GM23338 (cell line): ENCODE data around the gene ARMC9. TPM values are rescaled to one million over a fixed set of nuclear protein-coding genes. Genes with fewer than 3 reads are reported as not detected.

Experiments
- ATAC-seq: fragments of 200-7000 bp; cut with Tn5 transposase; 3 replicates; pipeline ENCODE4 v1.9.1; 2020
- DNase-seq: peaks from one replicate; pipeline ENCODE4 v3.0.0-alpha.2; 2015; ENCODE audit warnings: low spot score
- H2AFZ ChIP-seq: fragments of 200-600 bp; sonication (generic); 2 replicates; pipeline ENCODE4 v1.8.0; 2016; ENCODE audit warnings: antibody characterized with exemption, mild to moderate bottlenecking, moderate library complexity
- H3F3A ChIP-seq: fragments of 200-600 bp; sonication (generic); replicated peaks from 2 replicates; pipeline ENCODE4 v1.8.0; 2017; ENCODE audit warnings: antibody characterized with exemption, mixed run types, low read depth
- H3K27ac ChIP-seq: fragments of 200-600 bp; sonication (generic); 2 replicates; pipeline ENCODE4 v1.6.1; 2016; ENCODE audit warnings: low read depth
- H3K27me3 ChIP-seq: fragments of 200-600 bp; sonication (generic); 2 replicates; pipeline ENCODE4 v1.8.0; 2016; ENCODE audit warnings: mild to moderate bottlenecking, mixed run types, moderate library complexity; ENCODE audit not compliant: insufficient read depth
- H3K36me3 ChIP-seq: fragments of 200-600 bp; sonication (generic); 2 replicates; pipeline ENCODE4 v1.8.0; 2016; ENCODE audit warnings: mild to moderate bottlenecking; ENCODE audit not compliant: insufficient read depth
- H3K4me1 ChIP-seq: fragments of 200-600 bp; sonication (generic); 2 replicates; pipeline ENCODE4 v1.8.0; 2016; ENCODE audit warnings: mild to moderate bottlenecking, moderate library complexity; ENCODE audit not compliant: insufficient read depth
- H3K4me2 ChIP-seq: fragments of 200-600 bp; sonication (generic); 2 replicates; pipeline ENCODE4 v1.7.1; 2017; ENCODE audit warnings: mixed run types
- H3K4me3 ChIP-seq: fragments of 200-600 bp; sonication (generic); 2 replicates; pipeline ENCODE4 v1.6.1; 2016; ENCODE audit warnings: mixed run types
- H3K79me2 ChIP-seq: fragments of 200-600 bp; sonication (generic); replicated peaks from 2 replicates; pipeline ENCODE4 v1.8.0; 2017; ENCODE audit warnings: mild to moderate bottlenecking; ENCODE audit not compliant: insufficient read depth
- H3K9me2 ChIP-seq: fragments of 200-600 bp; sonication (generic); 2 replicates; pipeline ENCODE4 v1.8.0; 2017; ENCODE audit not compliant: insufficient read depth
- H4K20me1 ChIP-seq: fragments of 200-600 bp; sonication (generic); replicated peaks from 2 replicates; pipeline ENCODE4 v1.8.0; 2017; ENCODE audit warnings: mild to moderate bottlenecking; ENCODE audit not compliant: insufficient read depth
- H3K27ac Mint-ChIP-seq: 2 replicates; pipeline ENCODE4 v1.8.0; 2020; ENCODE audit warnings: inconsistent platforms, mild to moderate bottlenecking, moderate library complexity, mixed read lengths
- H3K27me3 Mint-ChIP-seq: 3 replicates; pipeline ENCODE4 v1.8.0; 2022; ENCODE audit warnings: low read depth, mild to moderate bottlenecking, moderate library complexity, mixed read lengths, inconsistent platforms; ENCODE audit not compliant: insufficient read depth, poor library complexity
- H3K36me3 Mint-ChIP-seq: 3 replicates; pipeline ENCODE4 v1.8.0; 2021; ENCODE audit warnings: low read depth, mild to moderate bottlenecking, inconsistent platforms, moderate library complexity, mixed read lengths
- H3K4me1 Mint-ChIP-seq: 3 replicates; pipeline ENCODE4 v1.8.0; 2020; ENCODE audit warnings: mild to moderate bottlenecking, inconsistent platforms, mixed read lengths
- H3K4me3 Mint-ChIP-seq: 3 replicates; pipeline ENCODE4 v1.8.0; 2021; ENCODE audit warnings: moderate library complexity, mild to moderate bottlenecking, inconsistent platforms, mixed read lengths
- H3K9me3 Mint-ChIP-seq: 3 replicates; pipeline ENCODE4 v1.8.0; 2020; ENCODE audit warnings: moderate library complexity, mild to moderate bottlenecking, inconsistent platforms, mixed read lengths
- CREB1 ChIP-seq: fragments of 250-450 bp; sonication (Bioruptor Pico); IDR thresholded peaks from 2 replicates; pipeline ENCODE4 v1.5.0; 2020; ENCODE audit warnings: low read depth, mild to moderate bottlenecking, moderate library complexity
- EZH2 ChIP-seq: fragments of 200-600 bp; sonication (generic); IDR thresholded peaks from one replicate; pipeline ENCODE4 v1.8.0; 2017; ENCODE audit warnings: antibody characterized with exemption, mild to moderate bottlenecking, low read depth; ENCODE audit not compliant: unreplicated experiment
- EZH2phosphoT487 ChIP-seq: fragments of 200-600 bp; sonication (generic); IDR thresholded peaks from one replicate; pipeline ENCODE4 v1.8.1; 2018; ENCODE audit warnings: antibody characterized with exemption; ENCODE audit not compliant: unreplicated experiment
- JUNB ChIP-seq: IDR thresholded peaks from one replicate; pipeline ENCODE4 v1.6.1; 2016; ENCODE audit warnings: antibody characterized with exemption; ENCODE audit not compliant: unreplicated experiment
- NANOG ChIP-seq: IDR thresholded peaks from 2 replicates; pipeline ENCODE4 v1.6.1; 2016; ENCODE audit warnings: antibody characterized with exemption, borderline replicate concordance
- POLR2AphosphoS5 ChIP-seq: IDR thresholded peaks from 2 replicates; pipeline ENCODE4 v1.6.1; 2016; ENCODE audit warnings: antibody characterized with exemption, low read depth
- STAT1 ChIP-seq: IDR thresholded peaks from one replicate; pipeline ENCODE4 v1.6.1; 2016; ENCODE audit warnings: antibody characterized with exemption; ENCODE audit not compliant: unreplicated experiment
- ZNF114 ChIP-seq: fragments of 250-450 bp; sonication (Bioruptor Pico); IDR thresholded peaks from 2 replicates; pipeline ENCODE4 v1.5.0; 2020; ENCODE audit warnings: mild to moderate bottlenecking, moderate library complexity
- ZNF331 ChIP-seq: fragments of 250-450 bp; sonication (Bioruptor Pico); IDR thresholded peaks from 2 replicates; pipeline ENCODE4 v1.5.0; 2020; ENCODE audit warnings: low read depth, mild to moderate bottlenecking, moderate library complexity
- polyA plus RNA-seq: library from polyadenylated mRNA; unstranded; fragments of >200 nt; fragmentation: Nextera tagmentation; extraction: Ambion mirVana; gene quantifications from 2 replicates; pipeline ENCODE4 v1.2.1, GENCODE V29; 2016
- total RNA-seq: library from RNA; depleted of rRNA; stranded (reverse); fragments of >200 nt; shearing (Covaris generic); gene quantifications from 2 replicates; pipeline ENCODE4 v1.2.3, GENCODE V29; 2014
- TF ChIP-seq, protein P1 (sequence below): fragments of 250-450 bp; sonication (Bioruptor Pico); IDR thresholded peaks from 2 replicates; pipeline ENCODE4 v1.5.0; 2020; ENCODE audit warnings: mild to moderate bottlenecking, moderate library complexity
- TF ChIP-seq, protein P2 (sequence below): IDR thresholded peaks from 2 replicates; pipeline ENCODE4 v1.6.1; 2016; ENCODE audit warnings: antibody characterized with exemption
- TF ChIP-seq, protein P3 (sequence below), 2 experiments: fragments of 200-600 bp in 1 of 2; sonication (generic) in 1 of 2; conservative IDR thresholded peaks; 2 replicates each; pipeline versions ENCODE4 v1.5.1 to v1.6.1; 2016 to 2017; ENCODE audit warnings: antibody characterized with exemption in 2 of 2, low read depth in 2 of 2, mild to moderate bottlenecking in 2 of 2, moderate library complexity in 1 of 2
- TF ChIP-seq, protein P4 (sequence below): IDR thresholded peaks from one replicate; pipeline ENCODE4 v1.6.1; 2018; ENCODE audit warnings: antibody characterized with exemption; ENCODE audit not compliant: unreplicated experiment

The ARMC9 gene
- total and polyA plus RNA-seq, 2 experiments from 2014 or later = 29.2 to 56.0 TPM

DNA sequence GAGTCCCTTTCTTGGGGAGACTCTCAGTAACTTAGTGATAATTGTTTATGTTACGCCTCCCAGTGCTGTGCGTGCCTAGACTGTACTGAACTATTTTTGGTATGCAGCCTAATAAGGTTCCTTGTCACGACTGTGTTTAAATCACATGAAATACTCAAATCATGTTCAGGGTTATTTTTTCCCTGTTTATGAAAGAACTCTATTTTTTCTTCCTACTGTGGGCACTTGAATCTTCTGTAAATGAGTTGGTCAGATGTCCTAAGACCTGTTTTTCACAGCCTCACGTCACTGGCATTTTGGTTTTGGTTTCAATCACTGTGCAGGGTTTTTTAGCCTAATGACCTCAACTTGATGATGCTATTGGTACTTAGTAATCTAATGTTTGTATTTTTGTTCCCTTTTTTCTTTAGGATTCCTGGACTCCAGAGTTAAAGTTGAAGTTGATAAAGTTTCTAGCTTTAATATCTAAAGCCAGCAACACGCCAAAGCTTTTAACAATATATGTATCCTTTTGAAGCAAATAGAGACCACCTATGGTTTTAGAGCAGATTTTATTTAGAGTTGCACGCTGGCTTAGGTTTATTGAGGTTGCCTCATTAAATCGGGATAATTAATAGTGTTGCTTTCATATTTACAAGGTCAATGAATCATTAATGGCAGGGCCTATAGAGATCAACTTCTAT, 24.0 kb downstream of the ARMC9 start:
- Mint-ChIP-seq H3K27me3 (peaks cover 1% of the 10 kb centered on the region), H3K36me3 (peaks cover 36% of the 10 kb centered on the region), H3K9me3 (no peaks in the 10 kb centered on the region), H3K27ac (no peak overlapping the region), H3K4me3 (no peak overlapping the region), H3K4me1 (no peaks in the 10 kb centered on the region; the same call in 2 of the 3 replicates)
- Histone ChIP-seq H3K27ac (no peak overlapping the region), H3F3A (no peaks in the 10 kb centered on the region; the same call in 1 of the 2 replicates), H3K4me2 (no peak overlapping the region), H4K20me1 (no peaks in the 10 kb centered on the region), H3K79me2 (no peaks in the 10 kb centered on the region), H3K4me1 (no peaks in the 10 kb centered on the region), H3K4me3 (no peak overlapping the region), H2AFZ (no peak overlapping the region), H3K27me3 (no peaks in the 10 kb centered on the region), H3K9me2 (no peaks in the 10 kb centered on the region), H3K36me3 (0 out of 2 replicates have a peak, but pooled peaks cover 2% of the 10 kb centered on the region)
- ATAC-seq = no peak
- TF ChIP-seq EZH2 = no peak
- no peak for TF ChIP-seq ZNF114 (CRISPR knock-in tag)
- TF ChIP-seq EZH2phosphoT487 = no peak
- TF ChIP-seq, protein P1, sequence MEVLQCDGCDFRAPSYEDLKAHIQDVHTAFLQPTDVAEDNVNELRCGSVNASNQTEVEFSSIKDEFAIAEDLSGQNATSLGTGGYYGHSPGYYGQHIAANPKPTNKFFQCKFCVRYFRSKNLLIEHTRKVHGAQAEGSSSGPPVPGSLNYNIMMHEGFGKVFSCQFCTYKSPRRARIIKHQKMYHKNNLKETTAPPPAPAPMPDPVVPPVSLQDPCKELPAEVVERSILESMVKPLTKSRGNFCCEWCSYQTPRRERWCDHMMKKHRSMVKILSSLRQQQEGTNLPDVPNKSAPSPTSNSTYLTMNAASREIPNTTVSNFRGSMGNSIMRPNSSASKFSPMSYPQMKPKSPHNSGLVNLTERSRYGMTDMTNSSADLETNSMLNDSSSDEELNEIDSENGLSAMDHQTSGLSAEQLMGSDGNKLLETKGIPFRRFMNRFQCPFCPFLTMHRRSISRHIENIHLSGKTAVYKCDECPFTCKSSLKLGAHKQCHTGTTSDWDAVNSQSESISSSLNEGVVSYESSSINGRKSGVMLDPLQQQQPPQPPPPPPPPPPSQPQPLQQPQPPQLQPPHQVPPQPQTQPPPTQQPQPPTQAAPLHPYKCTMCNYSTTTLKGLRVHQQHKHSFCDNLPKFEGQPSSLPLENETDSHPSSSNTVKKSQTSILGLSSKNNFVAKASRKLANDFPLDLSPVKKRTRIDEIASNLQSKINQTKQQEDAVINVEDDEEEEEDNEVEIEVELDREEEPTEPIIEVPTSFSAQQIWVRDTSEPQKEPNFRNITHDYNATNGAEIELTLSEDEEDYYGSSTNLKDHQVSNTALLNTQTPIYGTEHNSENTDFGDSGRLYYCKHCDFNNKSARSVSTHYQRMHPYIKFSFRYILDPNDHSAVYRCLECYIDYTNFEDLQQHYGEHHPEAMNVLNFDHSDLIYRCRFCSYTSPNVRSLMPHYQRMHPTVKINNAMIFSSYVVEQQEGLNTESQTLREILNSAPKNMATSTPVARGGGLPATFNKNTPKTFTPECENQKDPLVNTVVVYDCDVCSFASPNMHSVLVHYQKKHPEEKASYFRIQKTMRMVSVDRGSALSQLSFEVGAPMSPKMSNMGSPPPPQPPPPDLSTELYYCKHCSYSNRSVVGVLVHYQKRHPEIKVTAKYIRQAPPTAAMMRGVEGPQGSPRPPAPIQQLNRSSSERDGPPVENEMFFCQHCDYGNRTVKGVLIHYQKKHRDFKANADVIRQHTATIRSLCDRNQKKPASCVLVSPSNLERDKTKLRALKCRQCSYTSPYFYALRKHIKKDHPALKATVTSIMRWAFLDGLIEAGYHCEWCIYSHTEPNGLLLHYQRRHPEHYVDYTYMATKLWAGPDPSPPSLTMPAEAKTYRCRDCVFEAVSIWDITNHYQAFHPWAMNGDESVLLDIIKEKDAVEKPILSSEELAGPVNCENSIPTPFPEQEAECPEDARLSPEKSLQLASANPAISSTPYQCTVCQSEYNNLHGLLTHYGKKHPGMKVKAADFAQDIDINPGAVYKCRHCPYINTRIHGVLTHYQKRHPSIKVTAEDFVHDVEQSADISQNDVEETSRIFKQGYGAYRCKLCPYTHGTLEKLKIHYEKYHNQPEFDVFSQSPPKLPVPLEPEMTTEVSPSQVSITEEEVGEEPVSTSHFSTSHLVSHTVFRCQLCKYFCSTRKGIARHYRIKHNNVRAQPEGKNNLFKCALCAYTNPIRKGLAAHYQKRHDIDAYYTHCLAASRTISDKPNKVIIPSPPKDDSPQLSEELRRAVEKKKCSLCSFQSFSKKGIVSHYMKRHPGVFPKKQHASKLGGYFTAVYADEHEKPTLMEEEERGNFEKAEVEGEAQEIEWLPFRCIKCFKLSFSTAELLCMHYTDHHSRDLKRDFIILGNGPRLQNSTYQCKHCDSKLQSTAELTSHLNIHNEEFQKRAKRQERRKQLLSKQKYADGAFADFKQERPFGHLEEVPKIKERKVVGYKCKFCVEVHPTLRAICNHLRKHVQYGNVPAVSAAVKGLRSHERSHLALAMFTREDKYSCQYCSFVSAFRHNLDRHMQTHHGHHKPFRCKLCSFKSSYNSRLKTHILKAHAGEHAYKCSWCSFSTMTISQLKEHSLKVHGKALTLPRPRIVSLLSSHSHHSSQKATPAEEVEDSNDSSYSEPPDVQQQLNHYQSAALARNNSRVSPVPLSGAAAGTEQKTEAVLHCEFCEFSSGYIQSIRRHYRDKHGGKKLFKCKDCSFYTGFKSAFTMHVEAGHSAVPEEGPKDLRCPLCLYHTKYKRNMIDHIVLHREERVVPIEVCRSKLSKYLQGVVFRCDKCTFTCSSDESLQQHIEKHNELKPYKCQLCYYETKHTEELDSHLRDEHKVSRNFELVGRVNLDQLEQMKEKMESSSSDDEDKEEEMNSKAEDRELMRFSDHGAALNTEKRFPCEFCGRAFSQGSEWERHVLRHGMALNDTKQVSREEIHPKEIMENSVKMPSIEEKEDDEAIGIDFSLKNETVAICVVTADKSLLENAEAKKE (CRISPR knock-in tag) = no peak
- no peak for TF ChIP-seq POLR2AphosphoS5
- TF ChIP-seq, protein P2, sequence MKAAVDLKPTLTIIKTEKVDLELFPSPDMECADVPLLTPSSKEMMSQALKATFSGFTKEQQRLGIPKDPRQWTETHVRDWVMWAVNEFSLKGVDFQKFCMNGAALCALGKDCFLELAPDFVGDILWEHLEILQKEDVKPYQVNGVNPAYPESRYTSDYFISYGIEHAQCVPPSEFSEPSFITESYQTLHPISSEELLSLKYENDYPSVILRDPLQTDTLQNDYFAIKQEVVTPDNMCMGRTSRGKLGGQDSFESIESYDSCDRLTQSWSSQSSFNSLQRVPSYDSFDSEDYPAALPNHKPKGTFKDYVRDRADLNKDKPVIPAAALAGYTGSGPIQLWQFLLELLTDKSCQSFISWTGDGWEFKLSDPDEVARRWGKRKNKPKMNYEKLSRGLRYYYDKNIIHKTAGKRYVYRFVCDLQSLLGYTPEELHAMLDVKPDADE = no peak
- TF ChIP-seq, protein P3, sequence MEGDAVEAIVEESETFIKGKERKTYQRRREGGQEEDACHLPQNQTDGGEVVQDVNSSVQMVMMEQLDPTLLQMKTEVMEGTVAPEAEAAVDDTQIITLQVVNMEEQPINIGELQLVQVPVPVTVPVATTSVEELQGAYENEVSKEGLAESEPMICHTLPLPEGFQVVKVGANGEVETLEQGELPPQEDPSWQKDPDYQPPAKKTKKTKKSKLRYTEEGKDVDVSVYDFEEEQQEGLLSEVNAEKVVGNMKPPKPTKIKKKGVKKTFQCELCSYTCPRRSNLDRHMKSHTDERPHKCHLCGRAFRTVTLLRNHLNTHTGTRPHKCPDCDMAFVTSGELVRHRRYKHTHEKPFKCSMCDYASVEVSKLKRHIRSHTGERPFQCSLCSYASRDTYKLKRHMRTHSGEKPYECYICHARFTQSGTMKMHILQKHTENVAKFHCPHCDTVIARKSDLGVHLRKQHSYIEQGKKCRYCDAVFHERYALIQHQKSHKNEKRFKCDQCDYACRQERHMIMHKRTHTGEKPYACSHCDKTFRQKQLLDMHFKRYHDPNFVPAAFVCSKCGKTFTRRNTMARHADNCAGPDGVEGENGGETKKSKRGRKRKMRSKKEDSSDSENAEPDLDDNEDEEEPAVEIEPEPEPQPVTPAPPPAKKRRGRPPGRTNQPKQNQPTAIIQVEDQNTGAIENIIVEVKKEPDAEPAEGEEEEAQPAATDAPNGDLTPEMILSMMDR (conservative IDR thresholded peaks at IDR 0.05; ENCODE audit: low read depth in 2 of 2) = no peak
- TF ChIP-seq CREB1 (CRISPR knock-in tag) = no peak
- TF ChIP-seq STAT1 = no peak
- TF ChIP-seq, protein P4, sequence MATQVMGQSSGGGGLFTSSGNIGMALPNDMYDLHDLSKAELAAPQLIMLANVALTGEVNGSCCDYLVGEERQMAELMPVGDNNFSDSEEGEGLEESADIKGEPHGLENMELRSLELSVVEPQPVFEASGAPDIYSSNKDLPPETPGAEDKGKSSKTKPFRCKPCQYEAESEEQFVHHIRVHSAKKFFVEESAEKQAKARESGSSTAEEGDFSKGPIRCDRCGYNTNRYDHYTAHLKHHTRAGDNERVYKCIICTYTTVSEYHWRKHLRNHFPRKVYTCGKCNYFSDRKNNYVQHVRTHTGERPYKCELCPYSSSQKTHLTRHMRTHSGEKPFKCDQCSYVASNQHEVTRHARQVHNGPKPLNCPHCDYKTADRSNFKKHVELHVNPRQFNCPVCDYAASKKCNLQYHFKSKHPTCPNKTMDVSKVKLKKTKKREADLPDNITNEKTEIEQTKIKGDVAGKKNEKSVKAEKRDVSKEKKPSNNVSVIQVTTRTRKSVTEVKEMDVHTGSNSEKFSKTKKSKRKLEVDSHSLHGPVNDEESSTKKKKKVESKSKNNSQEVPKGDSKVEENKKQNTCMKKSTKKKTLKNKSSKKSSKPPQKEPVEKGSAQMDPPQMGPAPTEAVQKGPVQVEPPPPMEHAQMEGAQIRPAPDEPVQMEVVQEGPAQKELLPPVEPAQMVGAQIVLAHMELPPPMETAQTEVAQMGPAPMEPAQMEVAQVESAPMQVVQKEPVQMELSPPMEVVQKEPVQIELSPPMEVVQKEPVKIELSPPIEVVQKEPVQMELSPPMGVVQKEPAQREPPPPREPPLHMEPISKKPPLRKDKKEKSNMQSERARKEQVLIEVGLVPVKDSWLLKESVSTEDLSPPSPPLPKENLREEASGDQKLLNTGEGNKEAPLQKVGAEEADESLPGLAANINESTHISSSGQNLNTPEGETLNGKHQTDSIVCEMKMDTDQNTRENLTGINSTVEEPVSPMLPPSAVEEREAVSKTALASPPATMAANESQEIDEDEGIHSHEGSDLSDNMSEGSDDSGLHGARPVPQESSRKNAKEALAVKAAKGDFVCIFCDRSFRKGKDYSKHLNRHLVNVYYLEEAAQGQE = no peak
- no peak for TF ChIP-seq NANOG
- no peak for TF ChIP-seq ZNF331 (CRISPR knock-in tag)
- TF ChIP-seq JUNB = no peak
- no peak for DNase-seq
